ENCODE measurements around the gene KIF26B. TPM values are rescaled to one million over a fixed set of nuclear protein-coding genes. Genes with fewer than 3 reads are reported as not detected.

KIF26B gene
- total and polyA plus RNA-seq, 8 donors = 0.27 to 4.5 (median 0.63) TPM

DNA sequence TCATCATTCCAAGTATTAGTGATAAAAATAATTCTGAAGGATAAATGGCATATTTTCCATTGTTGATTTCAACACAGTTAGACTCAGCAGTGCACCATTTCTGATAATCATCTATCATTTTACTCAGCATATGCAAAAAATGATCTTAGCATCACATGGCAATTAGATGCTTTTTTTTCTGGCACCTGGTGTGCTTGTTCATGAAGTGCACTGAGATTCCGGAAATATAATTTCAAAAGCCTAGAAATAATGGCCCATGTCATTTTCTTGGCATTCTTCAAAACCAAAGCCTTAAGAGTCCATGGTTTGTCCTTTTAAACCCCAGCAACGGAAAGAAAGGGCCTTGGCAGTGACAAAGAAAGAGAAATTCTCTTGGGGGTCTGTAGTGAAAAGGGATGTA, 278.8 kb downstream of the KIF26B start:
- Histone ChIP-seq H3K36me3 (no peaks in the 10 kb centered on the region), H3K4me1 (no peaks in the 10 kb centered on the region), H3K9me3 (no peaks in the 10 kb centered on the region), H3K4me3 (no peak overlapping the region), H3K27me3 (no peaks in the 10 kb centered on the region), H3K27ac (no peak overlapping the region)
- FAIRE-seq (no peak), ATAC-seq (no peak), DNase-seq (no peak)
- WGBS, 2 donors = 21 to 42% methylated on average over 2 of the region's 2 CpGs
- intact Hi-C loops (cut with DNase I) = no loop called here
- TF ChIP-seq, protein P1, sequence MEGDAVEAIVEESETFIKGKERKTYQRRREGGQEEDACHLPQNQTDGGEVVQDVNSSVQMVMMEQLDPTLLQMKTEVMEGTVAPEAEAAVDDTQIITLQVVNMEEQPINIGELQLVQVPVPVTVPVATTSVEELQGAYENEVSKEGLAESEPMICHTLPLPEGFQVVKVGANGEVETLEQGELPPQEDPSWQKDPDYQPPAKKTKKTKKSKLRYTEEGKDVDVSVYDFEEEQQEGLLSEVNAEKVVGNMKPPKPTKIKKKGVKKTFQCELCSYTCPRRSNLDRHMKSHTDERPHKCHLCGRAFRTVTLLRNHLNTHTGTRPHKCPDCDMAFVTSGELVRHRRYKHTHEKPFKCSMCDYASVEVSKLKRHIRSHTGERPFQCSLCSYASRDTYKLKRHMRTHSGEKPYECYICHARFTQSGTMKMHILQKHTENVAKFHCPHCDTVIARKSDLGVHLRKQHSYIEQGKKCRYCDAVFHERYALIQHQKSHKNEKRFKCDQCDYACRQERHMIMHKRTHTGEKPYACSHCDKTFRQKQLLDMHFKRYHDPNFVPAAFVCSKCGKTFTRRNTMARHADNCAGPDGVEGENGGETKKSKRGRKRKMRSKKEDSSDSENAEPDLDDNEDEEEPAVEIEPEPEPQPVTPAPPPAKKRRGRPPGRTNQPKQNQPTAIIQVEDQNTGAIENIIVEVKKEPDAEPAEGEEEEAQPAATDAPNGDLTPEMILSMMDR (IDR thresholded peaks at IDR 0.05) = no peak

DNA sequence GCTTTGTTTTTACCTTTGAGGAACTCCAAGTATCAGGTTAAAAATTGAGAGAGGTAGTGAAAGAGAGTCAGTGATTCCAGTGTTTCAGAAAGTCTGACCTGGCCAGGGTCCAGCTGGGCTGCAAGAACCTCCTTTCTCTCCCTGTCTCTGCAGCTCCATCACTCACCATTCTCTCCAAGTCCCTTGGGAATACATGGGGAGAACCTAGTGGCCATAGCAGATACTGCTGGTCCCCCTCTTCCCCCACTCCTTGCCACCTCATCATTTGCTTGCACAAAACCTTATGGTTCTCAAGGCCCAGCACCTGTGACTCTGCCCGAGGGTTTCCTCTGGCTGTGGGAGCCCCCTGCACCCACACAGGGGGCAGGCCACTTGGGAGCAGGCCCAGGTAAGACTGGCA, 279.5 kb downstream of the KIF26B start:
- WGBS, 2 donors = 40 to 42% methylated on average over 1 of the region's 1 CpG
- ATAC-seq = no peak
- no peak for FAIRE-seq
- TF ChIP-seq, protein P1 (IDR thresholded peaks at IDR 0.05) = no peak
- Histone ChIP-seq H3K9me3 (no peaks in the 10 kb centered on the region), H3K36me3 (no peaks in the 10 kb centered on the region), H3K4me3 (no peak overlapping the region), H3K27ac (no peak overlapping the region), H3K27me3 (no peaks in the 10 kb centered on the region), H3K4me1 (no peaks in the 10 kb centered on the region)
- intact Hi-C loops (cut with DNase I) = no loop called here
- DNase-seq = no peak

DNA sequence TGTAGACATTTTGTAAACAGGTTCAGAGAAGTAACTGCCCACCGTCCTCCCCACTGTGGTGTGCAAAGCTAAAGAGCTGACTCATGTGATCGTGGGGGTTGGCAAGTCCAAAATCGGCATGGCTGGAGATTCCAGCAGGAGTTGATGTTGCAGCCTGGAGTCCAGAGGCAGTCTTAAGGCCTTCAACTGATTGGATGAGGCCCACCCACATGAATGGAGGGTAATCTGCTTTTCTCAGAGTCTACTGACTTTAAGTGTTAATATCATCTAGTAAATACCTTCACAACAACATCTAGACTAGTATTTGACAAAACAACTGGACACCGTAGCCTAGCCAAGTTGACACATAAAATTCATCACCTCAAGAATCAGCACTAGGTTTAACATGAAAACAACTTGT, 281.6 kb downstream of the KIF26B start:
- Histone ChIP-seq H3K36me3 (no peaks in the 10 kb centered on the region), H3K27ac (no peak overlapping the region), H3K27me3 (no peaks in the 10 kb centered on the region), H3K4me1 (no peaks in the 10 kb centered on the region), H3K4me3 (no peak overlapping the region), H3K9me3 (no peaks in the 10 kb centered on the region)
- FAIRE-seq = no peak
- TF ChIP-seq, protein P1 (IDR thresholded peaks at IDR 0.05) = no peak
- DNase-seq = no peak
- no peak for ATAC-seq
- intact Hi-C loops (cut with DNase I) = no loop called here
- 73 to 83% methylated on average over 4 of the region's 4 CpGs for WGBS, 2 donors

DNA sequence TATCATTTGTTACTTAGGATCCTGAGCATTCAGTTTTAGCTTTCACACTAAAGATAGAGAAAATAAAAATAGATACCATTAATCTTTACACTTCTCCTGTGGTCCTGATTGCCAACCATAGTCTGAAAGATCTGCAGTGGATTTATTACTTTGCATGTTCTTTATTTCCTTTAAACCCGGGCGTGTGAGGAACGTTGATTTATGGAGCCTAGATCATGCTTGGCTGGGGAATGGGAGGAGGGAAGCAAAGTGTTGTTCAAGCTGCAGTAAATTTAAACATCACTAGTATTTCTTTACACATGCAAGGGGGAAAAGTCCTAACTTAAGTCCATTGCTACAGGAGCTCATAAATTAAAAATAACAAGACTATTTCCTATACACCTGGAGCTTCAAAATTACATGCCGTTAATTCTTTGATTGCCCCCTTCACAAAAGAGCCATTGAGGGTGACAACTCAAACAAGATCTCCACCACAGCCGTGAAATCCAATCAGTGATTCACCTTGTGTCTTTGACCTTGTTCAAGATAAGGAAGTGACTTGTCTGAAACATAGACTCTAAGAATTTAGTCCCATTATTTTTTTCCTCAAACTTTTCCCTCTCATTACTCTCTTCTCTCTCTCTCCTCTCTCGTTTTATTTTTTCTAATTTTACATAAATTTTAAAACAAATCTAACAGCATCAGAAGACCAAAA, 282.7 kb downstream of the KIF26B start:
- DNase-seq = no peak
- H3K9me3 ChIP-seq = no peaks in the 10 kb centered on the region
- no peak for ATAC-seq
- no peak for FAIRE-seq
- no peaks in the 10 kb centered on the region for H3K36me3 ChIP-seq
- WGBS, 2 donors = 21 to 35% methylated on average over 6 of the region's 6 CpGs
- TF ChIP-seq, protein P1 (IDR thresholded peaks at IDR 0.05) = no peak
- H3K4me1 ChIP-seq = no peaks in the 10 kb centered on the region
- H3K27ac ChIP-seq = no peak overlapping the region
- no peak overlapping the region for H3K4me3 ChIP-seq
- intact Hi-C loops (cut with DNase I) = no loop called here
- no peaks in the 10 kb centered on the region for H3K27me3 ChIP-seq

DNA sequence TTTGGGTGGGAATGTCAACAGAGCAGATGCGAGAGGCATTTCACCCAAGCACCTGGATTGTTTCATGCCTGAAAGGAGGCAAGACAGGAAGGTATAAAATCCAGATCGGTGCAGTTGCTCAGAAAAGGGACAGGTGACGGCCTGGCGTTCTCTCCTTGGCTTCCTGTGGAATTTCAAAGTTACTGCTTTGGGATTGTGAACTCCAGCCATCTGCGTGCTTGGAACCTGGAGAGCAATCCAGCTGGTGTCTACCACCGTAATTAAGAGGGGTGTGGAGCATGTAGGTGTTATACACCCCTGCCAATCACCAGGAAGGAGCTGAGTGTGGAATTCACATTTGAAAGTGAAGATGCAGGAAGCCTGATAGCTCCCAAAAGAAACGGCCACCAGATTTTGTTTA, 286.1 kb downstream of the KIF26B start:
- Histone ChIP-seq H3K27me3 (no peaks in the 10 kb centered on the region), H3K4me3 (no peak overlapping the region), H3K36me3 (no peaks in the 10 kb centered on the region), H3K27ac (no peak overlapping the region), H3K4me1 (no peaks in the 10 kb centered on the region), H3K9me3 (no peaks in the 10 kb centered on the region)
- DNase-seq (no peak), ATAC-seq (no peak), FAIRE-seq (no peak)
- WGBS, 2 donors = 25 to 28% methylated on average over 7 of the region's 7 CpGs
- intact Hi-C loops (cut with DNase I) = no loop called here
- TF ChIP-seq, protein P1 (IDR thresholded peaks at IDR 0.05) = no peak

All from pancreas (tissue), 10 donors.